ENCODE data around the gene PRPF6. TPM values are rescaled to one million over a fixed set of nuclear protein-coding genes. Genes with fewer than 3 reads are reported as not detected.

The PRPF6 gene, protein sequence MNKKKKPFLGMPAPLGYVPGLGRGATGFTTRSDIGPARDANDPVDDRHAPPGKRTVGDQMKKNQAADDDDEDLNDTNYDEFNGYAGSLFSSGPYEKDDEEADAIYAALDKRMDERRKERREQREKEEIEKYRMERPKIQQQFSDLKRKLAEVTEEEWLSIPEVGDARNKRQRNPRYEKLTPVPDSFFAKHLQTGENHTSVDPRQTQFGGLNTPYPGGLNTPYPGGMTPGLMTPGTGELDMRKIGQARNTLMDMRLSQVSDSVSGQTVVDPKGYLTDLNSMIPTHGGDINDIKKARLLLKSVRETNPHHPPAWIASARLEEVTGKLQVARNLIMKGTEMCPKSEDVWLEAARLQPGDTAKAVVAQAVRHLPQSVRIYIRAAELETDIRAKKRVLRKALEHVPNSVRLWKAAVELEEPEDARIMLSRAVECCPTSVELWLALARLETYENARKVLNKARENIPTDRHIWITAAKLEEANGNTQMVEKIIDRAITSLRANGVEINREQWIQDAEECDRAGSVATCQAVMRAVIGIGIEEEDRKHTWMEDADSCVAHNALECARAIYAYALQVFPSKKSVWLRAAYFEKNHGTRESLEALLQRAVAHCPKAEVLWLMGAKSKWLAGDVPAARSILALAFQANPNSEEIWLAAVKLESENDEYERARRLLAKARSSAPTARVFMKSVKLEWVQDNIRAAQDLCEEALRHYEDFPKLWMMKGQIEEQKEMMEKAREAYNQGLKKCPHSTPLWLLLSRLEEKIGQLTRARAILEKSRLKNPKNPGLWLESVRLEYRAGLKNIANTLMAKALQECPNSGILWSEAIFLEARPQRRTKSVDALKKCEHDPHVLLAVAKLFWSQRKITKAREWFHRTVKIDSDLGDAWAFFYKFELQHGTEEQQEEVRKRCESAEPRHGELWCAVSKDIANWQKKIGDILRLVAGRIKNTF
- total RNA-seq: 10 to 100 TPM; 50.6 to 51.3 TPM
- polyA plus RNA-seq (2013, experiment 1 of 2): 74.4 TPM
- polyA plus RNA-seq (2013, experiment 2 of 2): 75.0 TPM
- 96.6 to 264 (median 157) reads per million in 172 experiments for total RNA-seq

DNA sequence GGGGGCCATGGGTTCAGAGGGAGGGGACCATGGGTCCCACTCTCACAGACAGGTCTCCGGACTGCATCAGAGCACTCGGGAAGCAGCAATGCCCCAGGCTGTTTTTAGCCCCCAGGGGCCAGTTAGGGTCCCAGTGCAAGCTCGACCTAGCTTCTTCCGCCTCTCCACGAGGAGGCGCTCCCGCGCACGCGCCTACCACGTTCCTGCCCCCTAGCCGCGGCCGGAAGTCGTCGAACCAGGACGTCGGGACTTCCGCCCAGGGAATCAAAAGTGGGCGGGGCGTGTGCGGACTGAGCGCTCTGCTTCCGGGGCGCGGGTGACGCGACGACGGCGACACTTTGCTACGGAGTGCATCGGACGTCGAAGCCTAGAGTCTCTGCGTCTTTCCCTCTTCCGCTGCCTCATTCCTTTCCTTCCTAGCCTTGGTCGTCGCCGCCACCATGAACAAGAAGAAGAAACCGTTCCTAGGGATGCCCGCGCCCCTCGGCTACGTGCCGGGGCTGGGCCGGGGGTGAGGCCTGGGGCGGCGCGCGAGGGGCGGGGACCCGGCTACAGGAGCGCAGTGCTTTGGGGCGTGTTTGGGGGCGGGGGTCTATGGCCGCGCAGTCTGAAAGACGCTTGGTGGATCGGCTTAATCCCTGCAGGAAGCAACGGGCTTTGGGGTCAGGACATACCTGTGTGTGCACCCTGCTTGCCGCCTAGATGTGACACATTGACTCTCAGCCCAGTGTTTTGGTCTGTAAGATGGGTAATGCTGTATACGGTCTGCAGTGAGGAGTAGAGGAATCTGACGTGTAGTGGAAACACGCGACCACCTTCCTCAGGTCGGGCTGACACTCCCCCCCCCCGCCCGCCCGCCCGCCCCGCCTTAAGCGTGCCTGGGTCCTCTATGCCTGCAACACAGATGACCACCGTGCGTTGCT, at the start of gene PRPF6:
PRPF6 (plus strand) TSS at position 327 of the 923 bp plus-strand sequence; CDS start at position 441, 114 bp downstream.
- Histone ChIP-seq H3K27me3 (ENCODE audit: control insufficient read depth in 1 of 2, insufficient read depth in 2 of 2, low read length in 2 of 2) (no peaks in the 10 kb centered on the region), H3K27ac (ENCODE audit: low read depth in 1 of 2, low read length in 2 of 2) (peak within 1 kb of the TSS; percentile 85 to 87), H3K4me3 (ENCODE audit: low read length) (peak within 1 kb of the TSS; percentile 69), H3K4me1 (ENCODE audit: insufficient read depth, low read length) (peaks cover 60% of the 10 kb centered on the region), H3K36me3 (ENCODE audit: insufficient read depth, low read length) (peaks cover 34% of the 10 kb centered on the region), H3K9me3 (ENCODE audit: control insufficient read depth in 1 of 2, insufficient read depth in 1 of 2, low read length in 2 of 2) (no peaks in the 10 kb centered on the region)
- Mint-ChIP-seq H3K4me3 (peak within 1 kb of the TSS; percentile 90), H3K4me1 (ENCODE audit: low read depth) (peaks cover 67% of the 10 kb centered on the region), H3K9me3 (no peaks in the 10 kb centered on the region), H3K27ac (peak within 1 kb of the TSS; percentile 98), H3K36me3 (ENCODE audit: low read depth) (peaks cover 71% of the 10 kb centered on the region), H3K27me3 (no peaks in the 10 kb centered on the region)
- intact Hi-C loops (cut with DNase I, micrococcal nuclease): loop anchor here (1.0 to 10.0 kb wide), 7 partner anchors 25 to 141 kb away; partner anchors contain the start of genes C20orf204 (in 1 of the 2), TCEA2 (in 1 of the 2), TPD52L2 (in 1 of the 2) and UCKL1 (in 1 of the 2)
- ATAC-seq (ENCODE audit: poor library complexity): peak; percentile 58
- peak; percentile 89 to 98 (median 94) for DNase-seq
- ChIA-PET POLR2A (interaction anchor here (0.7 to 2.3 kb wide), 20 partner anchors 11 to 461 kb away, joined by 3 to 36 read pairs (median 3); partner anchors contain the start of genes OPRL1, PPDPF, RGS19 and RTEL1), CTCF (interaction anchor here (0.6 to 3.8 kb wide), 16 partner anchors 22 to 443 kb away, joined by 3 to 40 read pairs (median 4); partner anchors contain the start of genes ARFRP1, TPD52L2, UCKL1 and ZGPAT)
- TF ChIP-seq, protein P1, sequence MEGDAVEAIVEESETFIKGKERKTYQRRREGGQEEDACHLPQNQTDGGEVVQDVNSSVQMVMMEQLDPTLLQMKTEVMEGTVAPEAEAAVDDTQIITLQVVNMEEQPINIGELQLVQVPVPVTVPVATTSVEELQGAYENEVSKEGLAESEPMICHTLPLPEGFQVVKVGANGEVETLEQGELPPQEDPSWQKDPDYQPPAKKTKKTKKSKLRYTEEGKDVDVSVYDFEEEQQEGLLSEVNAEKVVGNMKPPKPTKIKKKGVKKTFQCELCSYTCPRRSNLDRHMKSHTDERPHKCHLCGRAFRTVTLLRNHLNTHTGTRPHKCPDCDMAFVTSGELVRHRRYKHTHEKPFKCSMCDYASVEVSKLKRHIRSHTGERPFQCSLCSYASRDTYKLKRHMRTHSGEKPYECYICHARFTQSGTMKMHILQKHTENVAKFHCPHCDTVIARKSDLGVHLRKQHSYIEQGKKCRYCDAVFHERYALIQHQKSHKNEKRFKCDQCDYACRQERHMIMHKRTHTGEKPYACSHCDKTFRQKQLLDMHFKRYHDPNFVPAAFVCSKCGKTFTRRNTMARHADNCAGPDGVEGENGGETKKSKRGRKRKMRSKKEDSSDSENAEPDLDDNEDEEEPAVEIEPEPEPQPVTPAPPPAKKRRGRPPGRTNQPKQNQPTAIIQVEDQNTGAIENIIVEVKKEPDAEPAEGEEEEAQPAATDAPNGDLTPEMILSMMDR (IDR thresholded peaks at IDR 0.05): peak; percentile 93

GRCh38 chr20:63931735-63932134, 49.2 kb upstream of the PRPF6 start:
- Histone ChIP-seq H3K27me3 (ENCODE audit: control insufficient read depth in 1 of 2, insufficient read depth in 2 of 2, low read length in 2 of 2) (no peaks in the 10 kb centered on the region), H3K4me3 (ENCODE audit: low read length) (no peak overlapping the region), H3K27ac (ENCODE audit: low read depth in 1 of 2, low read length in 2 of 2) (no peak overlapping the region), H3K9me3 (ENCODE audit: control insufficient read depth in 1 of 2, insufficient read depth in 1 of 2, low read length in 2 of 2) (peaks cover 0 to 6% of the 10 kb centered on the region in 2 experiments), H3K4me1 (ENCODE audit: insufficient read depth, low read length) (no peaks in the 10 kb centered on the region), H3K36me3 (ENCODE audit: insufficient read depth, low read length) (peaks cover 80% of the 10 kb centered on the region)
- DNase-seq (no peak), ATAC-seq (ENCODE audit: poor library complexity) (no peak)
- no peaks in the 10 kb centered on the region for H3K9me3 Mint-ChIP-seq
- H3K36me3 Mint-ChIP-seq (ENCODE audit: low read depth): peaks cover 76% of the 10 kb centered on the region
- H3K27me3 Mint-ChIP-seq: no peaks in the 10 kb centered on the region
- H3K4me1 Mint-ChIP-seq (ENCODE audit: low read depth): peaks cover 4% of the 10 kb centered on the region
- intact Hi-C loops (cut with DNase I, micrococcal nuclease): no loop called here
- ChIA-PET POLR2A (no interaction called here), CTCF (no interaction called here)
- H3K4me3 Mint-ChIP-seq: no peak overlapping the region
- TF ChIP-seq, protein P1 (IDR thresholded peaks at IDR 0.05): no peak
- H3K27ac Mint-ChIP-seq: no peak overlapping the region
